Fibroblast of skin of back (primary cell): ENCODE measurements around the gene AFAP1.

ENCODE experiments used
- DNase-seq: peaks from one replicate; pipeline ENCODE4 v3.0.0-alpha.2; 2013

The AFAP1 gene

DNA sequence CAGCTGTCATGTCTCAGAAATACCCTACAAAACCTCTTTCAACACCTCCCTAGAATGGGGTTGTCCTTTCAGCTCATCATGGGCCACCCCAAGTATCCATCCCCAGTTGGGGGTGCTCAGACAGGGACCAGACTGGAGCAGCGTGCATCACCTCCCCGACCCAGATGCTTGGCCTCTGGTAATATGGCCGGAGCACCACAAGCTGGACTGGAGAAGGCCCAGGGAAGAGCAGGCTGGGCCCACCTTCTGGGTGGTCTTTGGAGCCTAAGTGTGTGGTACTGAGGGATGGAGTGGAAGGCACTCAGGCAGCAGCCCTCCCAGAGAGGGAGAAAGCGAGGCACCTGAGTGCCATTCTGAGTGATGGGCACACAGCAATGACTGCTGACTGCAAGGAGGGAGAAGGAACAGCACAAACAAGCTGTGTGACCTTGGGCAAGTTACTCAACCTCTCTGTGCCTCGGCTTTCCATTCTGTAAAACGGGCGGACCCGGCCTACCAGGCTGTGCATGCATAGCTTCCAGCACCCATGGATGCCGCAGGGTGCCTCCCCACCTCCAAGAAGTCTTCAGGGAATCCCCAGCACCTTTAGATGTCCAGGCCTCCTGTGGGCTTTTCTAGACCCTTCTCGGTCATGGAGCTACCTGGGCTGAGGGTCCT is 228.2 kb downstream of the AFAP1 start:
- no peak for DNase-seq

DNA sequence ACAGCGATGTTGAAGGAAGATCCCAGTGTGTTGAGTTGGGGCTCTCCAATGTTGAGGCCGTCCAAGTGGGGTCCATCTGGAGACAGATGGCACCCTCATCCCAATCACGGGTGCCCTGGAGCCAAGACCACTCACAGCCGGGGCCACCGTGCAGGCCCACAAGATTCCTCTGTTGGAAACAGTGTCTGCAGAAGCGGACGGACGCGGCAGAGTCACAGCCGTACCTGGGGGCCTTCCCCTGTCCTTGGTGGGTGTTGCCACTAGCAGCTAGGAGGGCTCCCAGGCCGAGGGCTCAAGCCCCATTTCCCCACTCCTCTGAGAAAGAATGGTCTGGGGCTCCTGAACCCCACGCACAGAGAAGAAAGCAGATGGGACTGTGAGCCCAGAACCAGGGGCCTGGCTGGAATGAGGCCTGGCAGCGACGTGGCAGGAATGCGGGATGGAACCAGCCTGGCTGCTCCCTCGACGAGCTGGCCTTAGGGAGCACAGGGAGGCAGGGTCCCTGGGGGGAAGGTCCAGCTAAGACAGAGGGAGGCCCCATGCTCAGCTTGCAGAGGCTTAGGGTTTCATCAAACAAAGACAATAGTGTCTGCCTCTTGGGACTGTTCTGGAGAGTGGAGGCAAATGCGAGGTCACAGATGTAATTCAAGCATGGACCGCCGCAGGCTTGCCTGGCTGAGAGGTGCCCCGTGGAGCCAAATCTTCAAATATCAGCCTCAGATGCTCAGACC is 228.9 kb downstream of the AFAP1 start:
- DNase-seq: no peak

DNA sequence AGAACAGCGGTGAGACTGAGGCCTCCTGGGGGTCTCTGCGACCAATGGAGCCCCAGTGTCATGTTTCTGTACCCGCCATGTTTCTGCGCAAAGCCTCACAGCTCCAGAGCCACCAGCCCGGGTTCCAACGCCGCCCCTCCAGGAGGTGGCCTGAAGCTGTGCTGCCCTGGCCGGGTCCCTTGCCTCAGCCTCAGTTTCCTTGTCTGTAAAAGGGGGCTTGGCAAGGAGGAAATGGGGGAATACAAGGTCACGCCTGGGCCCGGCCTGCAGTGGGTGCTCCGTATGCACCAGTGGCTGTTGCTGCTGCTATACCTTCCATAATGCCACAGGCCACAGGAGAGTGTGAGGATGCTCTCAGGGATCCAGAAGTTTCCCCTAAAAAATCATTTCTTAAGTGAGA is 229.5 kb downstream of the AFAP1 start:
- no peak for DNase-seq

DNA sequence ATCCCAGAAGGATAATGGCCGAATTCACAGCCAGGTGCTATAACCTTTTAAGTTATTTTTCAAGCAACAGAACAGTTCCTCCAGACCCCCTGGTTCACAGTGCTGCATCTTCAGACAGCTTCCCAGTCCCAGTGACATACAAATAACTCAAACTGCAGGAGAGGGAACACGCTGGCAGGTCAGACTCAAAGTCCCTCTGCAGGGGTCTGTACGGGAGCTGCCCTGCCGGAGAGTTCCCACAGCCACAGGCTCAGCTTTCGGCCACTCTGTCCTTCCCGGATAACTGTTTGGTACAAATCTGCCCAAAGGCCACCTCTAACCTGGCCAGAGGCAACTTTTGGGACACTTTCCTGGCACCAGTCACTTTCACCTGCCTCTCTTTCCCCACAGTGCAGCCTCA is 230.2 kb downstream of the AFAP1 start:
- DNase-seq: no peak

DNA sequence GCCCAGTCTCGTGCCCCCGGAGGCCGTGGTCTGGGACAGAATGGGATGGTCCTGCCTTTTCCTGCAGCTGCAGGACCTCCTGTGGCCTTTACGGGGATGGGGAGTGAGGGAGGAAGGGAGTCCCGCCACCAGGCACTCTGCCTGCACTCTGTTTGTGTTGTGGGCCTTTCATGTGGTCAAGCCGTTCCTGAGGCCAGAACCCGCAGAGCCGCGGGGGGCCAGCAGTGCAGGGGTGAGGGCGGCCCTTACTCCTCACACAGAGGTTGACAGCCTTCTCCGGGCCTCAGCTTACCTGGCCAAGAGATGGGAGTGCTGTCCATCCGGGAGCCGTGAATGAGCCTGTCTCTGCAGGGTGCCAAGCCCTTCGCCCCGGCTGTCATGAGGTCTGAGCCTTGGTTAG is 230.7 kb downstream of the AFAP1 start:
- no peak for DNase-seq
